Effector memory CD4-positive, alpha-beta T cell (primary cell): ENCODE results near the gene ANKRD55.
"Not testable (repeated sequence)": the region's sequence is repeated elsewhere in the genome, so short reads cannot be mapped to it uniquely, and the experiment has no call there.

Experiments
- DNase-seq, 3 donors: peaks; one replicate each; pipeline ENCODE4 v3.0.0-alpha.2; 2020
- H3K27ac ChIP-seq: 2 replicates; pipeline ENCODE4 v1.7.0; 2013; ENCODE audit warnings: mild to moderate bottlenecking, low read length, moderate library complexity; ENCODE audit not compliant: insufficient read depth, poor library complexity, severe bottlenecking
- H3K27me3 ChIP-seq: replicated peaks from 2 replicates; pipeline ENCODE4 v1.7.0; 2013; ENCODE audit warnings: mild to moderate bottlenecking, low read length; ENCODE audit not compliant: insufficient read depth, control insufficient read depth, poor library complexity, severe bottlenecking
- H3K36me3 ChIP-seq: 2 replicates; pipeline ENCODE4 v1.7.0; 2013; ENCODE audit warnings: mild to moderate bottlenecking, low read length, moderate library complexity; ENCODE audit not compliant: control insufficient read depth, insufficient read depth
- H3K4me1 ChIP-seq: 2 replicates; pipeline ENCODE4 v1.7.0; 2013; ENCODE audit warnings: low read length, mild to moderate bottlenecking; ENCODE audit not compliant: control insufficient read depth, insufficient read depth, poor library complexity, severe bottlenecking
- H3K4me3 ChIP-seq: 2 replicates; pipeline ENCODE4 v1.7.0; 2013; ENCODE audit warnings: low read length, low read depth, mild to moderate bottlenecking; ENCODE audit not compliant: insufficient read depth, poor library complexity, severe bottlenecking
- H3K9me3 ChIP-seq: 2 replicates; pipeline ENCODE4 v1.7.0; 2013; ENCODE audit warnings: mild to moderate bottlenecking, low read length, moderate library complexity; ENCODE audit not compliant: control insufficient read depth

ANKRD55 gene

GRCh38 chr5:56090793-56091460, 142.2 kb downstream of the ANKRD55 start:
- H3K4me3 ChIP-seq, result no peak overlapping the region
- H3K27ac ChIP-seq, result no peak overlapping the region
- H3K9me3 ChIP-seq, result no peaks in the 10 kb centered on the region
- peaks cover 9% of the 10 kb centered on the region for H3K4me1 ChIP-seq
- no peaks in the 10 kb centered on the region for H3K27me3 ChIP-seq
- no peak for DNase-seq
- H3K36me3 ChIP-seq, result no peaks in the 10 kb centered on the region

DNA sequence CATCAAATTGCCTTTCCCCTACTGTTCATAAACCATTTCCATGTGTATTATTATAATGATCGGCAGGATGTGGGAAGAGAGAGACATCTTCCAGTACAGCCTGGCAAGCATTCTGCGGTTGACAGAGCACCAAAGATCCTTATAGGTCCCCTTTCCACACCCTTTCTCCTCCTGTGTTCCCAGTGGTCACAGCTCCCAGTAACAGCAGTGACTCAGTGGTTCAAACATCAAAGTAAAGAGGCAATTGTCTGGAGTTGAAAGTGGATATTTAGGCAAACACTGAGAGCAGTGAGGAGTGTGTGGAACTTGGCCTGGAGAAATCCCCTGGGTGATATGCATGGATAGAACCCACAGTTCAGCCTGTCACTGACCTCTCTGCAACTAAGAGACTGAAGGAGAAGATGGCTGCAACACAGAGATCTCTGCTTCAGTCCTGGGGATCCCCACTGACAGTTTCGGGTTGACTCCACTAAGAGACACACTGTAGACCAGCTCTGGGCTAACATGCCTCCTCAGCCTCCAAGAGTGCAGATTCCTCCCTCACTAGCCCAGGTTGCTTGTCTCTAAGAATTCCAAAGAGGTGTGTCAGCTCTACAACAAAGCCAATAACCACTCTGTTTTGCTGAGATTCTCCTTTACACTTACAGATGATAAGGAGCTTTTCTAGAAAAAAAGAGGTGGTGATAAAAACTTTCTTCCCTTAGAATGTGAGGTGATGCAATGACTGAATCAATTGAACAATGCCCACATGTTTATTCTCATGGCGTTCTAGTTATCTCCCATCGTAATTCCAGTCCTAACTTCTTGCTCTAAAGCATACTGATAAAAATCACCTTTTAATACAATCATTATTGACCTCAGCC, 143.9 kb downstream of the ANKRD55 start:
- no peaks in the 10 kb centered on the region for H3K27me3 ChIP-seq
- no peaks in the 10 kb centered on the region for H3K36me3 ChIP-seq
- H3K4me3 ChIP-seq, result no peak overlapping the region
- H3K4me1 ChIP-seq, result peaks cover 12% of the 10 kb centered on the region
- no peak overlapping the region for H3K27ac ChIP-seq
- no peaks in the 10 kb centered on the region for H3K9me3 ChIP-seq
- DNase-seq, result no peak

- H3K4me3 ChIP-seq, result no peak overlapping the region
- no peaks in the 10 kb centered on the region for H3K36me3 ChIP-seq
- no peak for DNase-seq
- no peak overlapping the region for H3K27ac ChIP-seq
- H3K9me3 ChIP-seq, result no peaks in the 10 kb centered on the region
- peaks cover 12% of the 10 kb centered on the region for H3K4me1 ChIP-seq
- no peaks in the 10 kb centered on the region for H3K27me3 ChIP-seq
Observed at GRCh38 chr5:56088431-56088949, 144.6 kb downstream of the ANKRD55 start.

- no peaks in the 10 kb centered on the region for H3K27me3 ChIP-seq
- H3K27ac ChIP-seq, result no peak overlapping the region
- DNase-seq, result no peak
Observed at GRCh38 chr5:56085193-56085592, 147.9 kb downstream of the ANKRD55 start.

DNA sequence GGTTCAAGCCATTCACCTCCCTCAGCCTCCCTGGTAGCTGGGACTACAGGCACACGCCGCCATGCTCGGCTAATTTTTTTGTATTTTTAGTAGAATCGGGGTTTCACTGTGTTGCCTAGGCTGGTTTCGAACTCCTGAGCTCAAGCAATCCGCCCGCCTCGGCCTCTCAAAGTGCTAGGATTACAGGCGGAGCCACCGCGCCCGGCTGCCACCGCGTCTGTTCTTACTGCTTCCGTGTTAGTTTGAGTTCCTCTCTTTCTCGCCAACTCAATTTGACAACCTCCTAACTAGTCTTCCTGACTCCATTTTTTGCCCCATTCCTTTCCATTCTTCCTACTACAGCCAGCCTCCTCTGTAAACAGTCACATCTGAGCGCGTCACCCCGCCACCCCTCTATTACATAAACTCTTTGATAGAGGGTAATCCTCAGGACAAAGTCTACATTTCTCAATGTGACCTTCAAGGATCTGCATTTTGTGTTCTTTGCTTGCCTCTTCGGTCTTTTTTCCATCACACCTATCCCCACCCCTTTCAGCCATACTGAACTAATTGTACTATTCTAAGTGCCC, 149.8 kb downstream of the ANKRD55 start:
- Histone ChIP-seq H3K4me3 (no peak overlapping the region), H3K4me1 (peaks cover 18% of the 10 kb centered on the region), H3K9me3 (no peaks in the 10 kb centered on the region), H3K27me3 (no peaks in the 10 kb centered on the region), H3K27ac (no peak overlapping the region), H3K36me3 (no peaks in the 10 kb centered on the region)
- DNase-seq, result no peak

More at GRCh38 chr5:56085193-56085592, 147.9 kb downstream of the ANKRD55 start:
- H3K4me3 ChIP-seq, result no peak overlapping the region
- no peaks in the 10 kb centered on the region for H3K36me3 ChIP-seq
- H3K4me1 ChIP-seq, result peaks cover 18% of the 10 kb centered on the region
- H3K9me3 ChIP-seq, result no peaks in the 10 kb centered on the region

DNA sequence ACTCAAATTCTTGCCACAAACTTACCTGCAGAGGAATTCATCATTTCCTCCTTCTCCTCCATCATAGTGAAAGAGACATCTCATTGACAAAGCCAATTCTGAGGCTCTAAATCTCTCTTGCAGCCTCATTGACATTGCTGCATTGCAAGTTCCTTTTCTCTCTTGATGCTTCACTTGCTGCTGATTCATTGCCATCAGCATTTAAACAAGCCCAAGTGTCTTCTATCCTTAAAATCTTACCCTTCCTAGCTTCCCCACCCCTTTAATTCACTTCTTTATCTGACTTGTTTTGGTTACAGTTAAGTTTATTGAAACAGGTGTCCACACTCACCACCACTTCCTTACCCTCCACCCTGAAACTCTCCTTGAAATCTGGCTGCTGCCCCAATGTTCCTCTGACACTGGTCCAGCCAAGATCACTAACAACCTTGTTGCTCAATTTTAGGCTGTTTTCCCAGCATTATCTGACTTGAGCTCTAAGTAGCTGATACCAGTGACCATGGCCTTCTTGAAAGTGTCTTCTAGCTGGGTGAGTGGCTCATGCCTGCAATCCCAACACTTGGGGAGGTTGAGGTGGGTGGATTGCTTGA, 152.0 kb downstream of the ANKRD55 start:
- not testable (repeated sequence) for H3K36me3 ChIP-seq, H3K9me3 ChIP-seq, H3K27me3 ChIP-seq, DNase-seq, H3K27ac ChIP-seq, H3K4me3 ChIP-seq
- H3K4me1 ChIP-seq, result peaks cover 18% of the 10 kb centered on the region

DNA sequence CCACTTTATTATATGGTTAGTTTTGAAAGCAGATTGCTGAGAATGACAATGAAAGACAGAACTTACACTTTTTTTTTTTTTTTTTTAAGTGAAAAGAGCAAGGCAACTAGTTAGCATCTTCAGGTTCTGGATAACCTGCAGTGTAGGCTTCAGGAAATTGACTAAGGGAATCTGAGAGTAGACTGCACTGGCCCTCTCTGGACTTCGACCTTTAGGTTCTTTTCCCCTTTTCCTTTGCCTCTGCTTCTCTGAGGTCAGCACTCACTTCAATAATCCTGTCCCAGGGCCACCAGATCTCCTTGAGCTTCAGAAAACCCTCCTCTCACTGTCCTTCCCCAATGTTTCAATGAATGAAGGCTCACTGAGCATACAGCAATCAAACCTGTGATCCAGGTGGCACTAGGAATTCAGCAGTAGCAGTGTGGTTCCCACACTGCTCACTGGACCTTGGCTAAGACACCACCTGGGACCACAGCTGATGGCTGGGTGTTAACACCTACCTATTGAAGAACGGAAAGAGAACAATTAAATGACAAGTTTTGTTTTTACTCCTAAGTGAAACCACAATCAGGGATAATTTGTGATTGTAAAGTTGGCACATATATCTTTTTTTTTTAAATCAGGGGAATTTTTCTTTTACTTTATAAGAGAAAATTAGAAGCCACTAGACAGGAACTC, 152.6 kb downstream of the ANKRD55 start:
- no peak for DNase-seq
- Histone ChIP-seq H3K27me3 (no peaks in the 10 kb centered on the region), H3K4me1 (peaks cover 18% of the 10 kb centered on the region), H3K27ac (no peak overlapping the region), H3K36me3 (no peaks in the 10 kb centered on the region), H3K9me3 (no peaks in the 10 kb centered on the region), H3K4me3 (no peak overlapping the region)

DNA sequence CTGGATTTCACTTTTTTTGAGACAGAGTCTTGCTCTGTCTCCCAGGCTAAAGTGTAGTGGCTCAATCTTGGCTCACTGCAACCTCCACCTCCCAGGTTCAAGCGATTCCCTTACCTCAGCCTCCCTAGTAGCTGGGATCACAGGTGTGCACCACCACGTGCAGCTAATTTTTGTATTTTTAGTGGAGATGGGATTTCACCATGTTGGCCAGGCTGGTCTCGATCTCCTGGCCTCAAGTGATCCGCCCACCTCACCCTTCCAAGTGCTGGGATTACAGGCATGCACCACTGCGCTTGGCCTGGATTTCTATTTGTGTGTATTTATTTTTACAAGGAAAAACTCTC, 154.0 kb downstream of the ANKRD55 start:
- not testable (repeated sequence) for DNase-seq, H3K9me3 ChIP-seq, H3K4me3 ChIP-seq, H3K36me3 ChIP-seq, H3K27me3 ChIP-seq, H3K27ac ChIP-seq
- H3K4me1 ChIP-seq, result peaks cover 11% of the 10 kb centered on the region

GRCh38 chr5:56078278-56079156, 154.6 kb downstream of the ANKRD55 start:
- H3K36me3 ChIP-seq, result no peaks in the 10 kb centered on the region
- H3K4me3 ChIP-seq, result no peak overlapping the region
- H3K9me3 ChIP-seq, result no peaks in the 10 kb centered on the region
- H3K4me1 ChIP-seq, result peaks cover 11% of the 10 kb centered on the region
- no peak overlapping the region for H3K27ac ChIP-seq
- no peaks in the 10 kb centered on the region for H3K27me3 ChIP-seq
- no peak for DNase-seq
